Glomerular visceral epithelial cell (primary cell): ENCODE results near the gene COX17.
"Not testable (repeated sequence)": the region's sequence is repeated elsewhere in the genome, so short reads cannot be mapped to it uniquely, and the experiment has no call there.

Experiments used
- DNase-seq: peaks from one replicate; pipeline ENCODE4 v3.0.0-alpha.2; 2016; ENCODE audit errors: extremely low spot score

Gene COX17, protein sequence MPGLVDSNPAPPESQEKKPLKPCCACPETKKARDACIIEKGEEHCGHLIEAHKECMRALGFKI

DNA sequence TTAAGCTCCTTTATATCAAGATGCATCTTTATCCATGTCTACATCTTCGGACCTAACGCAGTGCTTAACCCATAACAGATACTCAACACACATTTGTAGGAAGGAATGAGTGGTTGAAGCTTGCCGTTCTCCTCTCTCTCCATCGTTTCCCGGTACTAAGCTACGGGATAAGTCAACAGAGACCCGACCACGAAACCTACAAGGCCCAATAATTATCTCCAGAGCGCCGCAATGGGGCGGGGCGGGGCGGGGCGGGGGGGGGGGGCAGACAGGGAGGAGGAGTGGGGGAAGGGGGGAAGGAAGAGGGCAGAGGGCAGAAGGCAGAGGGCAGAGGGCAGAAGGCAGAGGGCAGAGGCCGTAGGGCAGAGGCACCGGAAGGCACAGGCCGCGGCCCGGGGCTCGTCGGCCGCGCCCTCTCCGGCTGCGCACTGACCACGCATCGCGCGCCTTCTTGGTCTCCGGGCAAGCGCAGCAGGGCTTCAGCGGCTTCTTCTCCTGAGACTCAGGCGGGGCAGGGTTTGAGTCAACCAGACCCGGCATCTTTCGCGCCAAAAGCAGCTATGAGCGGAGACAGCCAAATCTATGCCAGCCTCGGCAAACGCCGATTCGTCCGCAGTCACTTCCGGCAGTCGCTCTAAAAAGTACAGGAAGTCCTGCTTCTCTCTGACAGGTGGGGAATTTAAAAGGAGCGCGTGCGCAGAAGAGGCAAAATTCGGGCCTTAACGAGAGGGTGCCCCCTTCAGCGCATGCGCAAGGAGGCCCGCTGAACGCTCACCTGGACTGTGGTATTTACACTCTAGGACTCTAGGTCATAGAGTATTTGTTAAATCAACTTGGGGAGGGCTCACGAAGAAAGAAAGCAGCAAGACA lies at the start of gene COX17:
COX17 (minus strand) TSS at position 636 of the 870 bp plus-strand sequence; CDS start at position 540, 96 bp downstream.
- DNase-seq: peak; percentile 96

GRCh38 chr3:119726909-119727308 lies 49.7 kb upstream of the COX17 start:
- no peak for DNase-seq

DNA sequence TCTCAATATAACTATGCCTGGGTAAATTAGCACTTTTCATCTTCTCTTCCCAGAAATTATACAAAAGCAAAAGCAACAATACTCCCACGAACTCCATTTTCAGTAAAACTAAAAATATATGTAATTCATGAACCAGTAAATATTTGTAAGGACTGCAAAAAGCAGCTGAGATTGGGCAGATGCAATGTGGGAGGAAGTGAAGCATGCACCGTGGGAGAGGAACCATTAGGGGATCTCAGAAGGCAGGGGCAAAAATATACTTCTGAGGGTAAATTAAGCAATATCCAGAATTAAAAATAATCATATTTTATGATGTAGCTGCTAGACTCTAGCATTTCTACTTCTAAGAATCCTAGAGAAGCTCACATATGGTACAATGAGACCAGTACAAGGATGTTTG lies 45.8 kb upstream of the COX17 start:
- DNase-seq: no peak

- DNase-seq: no peak
Measured at GRCh38 chr3:119717520-119717919, 40.3 kb upstream of the COX17 start.

GRCh38 chr3:119716998-119717397 lies 39.8 kb upstream of the COX17 start:
- DNase-seq: no peak

- no peak for DNase-seq
Measured at GRCh38 chr3:119715105-119715504, 37.9 kb upstream of the COX17 start.

DNA sequence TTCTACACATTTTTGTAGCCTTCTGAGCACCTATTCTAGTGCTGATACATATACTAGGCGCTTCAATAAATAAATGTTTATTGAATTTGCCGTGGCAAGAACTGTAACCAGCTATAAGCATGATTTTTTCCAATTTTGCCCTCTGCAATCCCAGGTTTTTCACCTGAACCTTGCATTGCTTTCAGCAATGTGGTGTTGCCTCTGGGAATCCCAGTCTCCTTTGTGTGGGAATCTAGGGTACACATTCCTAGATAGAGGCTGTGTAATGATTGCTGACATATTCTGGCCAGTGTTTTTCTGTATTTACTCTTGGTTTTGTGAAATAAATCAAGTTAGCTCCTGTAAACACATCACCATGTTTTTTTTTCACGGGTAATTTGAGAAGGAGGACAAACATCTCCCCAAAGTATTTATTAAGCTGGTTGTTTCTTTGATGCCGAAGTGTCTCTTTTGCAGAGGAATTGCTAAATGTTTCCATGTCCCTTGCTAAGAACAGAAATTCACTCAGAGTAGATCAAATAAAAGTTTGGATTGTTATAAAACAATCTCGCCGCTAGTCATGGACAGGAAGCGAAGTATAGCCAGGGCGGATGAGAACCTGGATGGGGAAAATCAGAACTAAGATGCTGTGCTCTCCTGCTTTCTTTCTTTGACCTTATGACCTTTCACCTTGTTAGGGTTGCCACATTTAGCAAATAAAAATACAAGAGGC lies 26.8 kb upstream of the COX17 start:
- DNase-seq: no peak

DNA sequence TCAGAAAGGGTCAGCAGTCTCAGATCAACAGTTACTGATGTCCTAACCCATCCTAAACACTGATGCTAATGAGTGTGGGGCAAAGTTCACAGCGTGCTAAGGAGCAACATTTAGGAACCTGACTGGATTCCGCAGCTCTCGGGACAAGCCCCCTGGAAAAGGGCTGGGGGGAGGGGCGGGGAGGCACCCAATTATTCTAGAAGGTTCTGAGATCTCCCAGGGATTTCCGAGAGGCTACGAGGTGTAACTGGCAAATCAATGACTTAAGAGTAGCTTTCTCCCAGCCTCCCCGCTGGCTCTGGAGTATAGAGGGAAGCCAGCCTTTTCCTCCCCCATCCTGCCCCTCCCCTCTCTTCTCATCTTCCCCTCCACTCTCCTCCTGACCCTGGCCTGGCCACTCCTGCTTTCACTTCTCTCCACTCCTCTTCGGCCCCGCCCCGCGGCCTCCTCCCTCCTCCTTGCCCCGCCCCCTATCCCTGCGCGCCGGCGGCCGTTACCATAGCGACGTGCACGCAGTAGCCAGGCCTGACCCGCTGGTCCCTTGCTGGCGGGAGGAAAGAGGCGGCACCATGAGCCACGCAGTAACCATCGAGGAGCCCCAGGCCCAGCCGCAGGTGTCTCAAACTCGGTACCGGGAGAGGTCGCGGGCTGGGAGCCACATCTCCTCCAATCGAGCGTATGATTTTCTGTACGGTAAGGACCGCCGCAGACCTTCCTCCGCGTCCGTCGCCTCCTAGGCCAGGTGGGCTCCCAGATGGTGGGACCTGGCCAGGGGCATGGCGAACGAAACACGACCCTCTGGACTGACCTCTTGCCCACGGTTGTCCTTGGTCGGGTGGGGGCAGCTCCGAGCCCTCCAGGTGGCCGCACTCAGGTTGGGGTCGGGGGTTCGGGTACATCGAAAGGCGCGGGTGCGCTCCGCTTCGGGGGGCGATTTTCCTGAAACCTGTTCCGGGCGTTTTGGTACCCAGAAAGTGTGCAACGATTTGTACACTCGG lies 25.6 kb upstream of the COX17 start, which contains the start of gene CFAP91:
CFAP91 (plus strand) TSS at position 493 of the 998 bp plus-strand sequence; CDS start at position 570, 77 bp downstream.
- DNase-seq: peak; percentile 95

DNA sequence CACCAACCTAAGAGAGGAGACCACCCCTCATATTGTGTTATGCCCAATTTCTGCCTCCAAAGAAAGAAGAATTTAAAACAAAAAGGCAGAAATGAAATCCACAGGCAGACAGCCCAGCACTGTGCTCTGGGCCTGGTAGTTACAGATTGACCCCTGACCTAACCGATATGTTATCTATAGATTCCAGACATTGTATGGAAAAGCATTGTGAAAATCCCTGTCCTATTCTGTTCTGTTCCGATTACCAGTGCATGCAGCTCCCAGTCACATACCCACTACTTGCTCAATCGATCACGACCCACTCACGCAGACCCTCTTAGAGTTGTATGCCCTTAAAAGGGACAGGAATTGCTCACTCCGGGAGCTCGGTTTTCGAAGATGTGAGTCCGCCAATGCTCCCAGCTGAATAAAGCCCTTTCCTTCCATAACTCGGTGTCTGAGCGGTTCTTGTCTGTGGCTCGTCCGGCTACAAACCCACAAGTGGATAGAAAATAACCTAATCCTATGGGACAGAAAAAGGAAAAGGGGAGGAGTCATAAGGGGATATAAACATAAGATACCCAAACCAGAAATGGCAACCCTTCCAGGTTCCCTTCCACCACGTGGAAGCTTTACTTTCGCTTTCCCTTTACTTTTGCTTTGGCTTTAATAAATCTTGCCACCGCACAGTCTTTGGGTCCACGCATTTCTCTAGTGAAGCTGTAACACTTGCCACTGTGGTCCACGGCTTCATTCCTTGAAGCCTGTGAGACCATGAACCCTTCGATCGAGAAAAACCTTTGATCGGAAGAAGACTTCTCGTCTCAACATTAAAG lies 23.9 kb upstream of the COX17 start:
- no peak for DNase-seq

DNA sequence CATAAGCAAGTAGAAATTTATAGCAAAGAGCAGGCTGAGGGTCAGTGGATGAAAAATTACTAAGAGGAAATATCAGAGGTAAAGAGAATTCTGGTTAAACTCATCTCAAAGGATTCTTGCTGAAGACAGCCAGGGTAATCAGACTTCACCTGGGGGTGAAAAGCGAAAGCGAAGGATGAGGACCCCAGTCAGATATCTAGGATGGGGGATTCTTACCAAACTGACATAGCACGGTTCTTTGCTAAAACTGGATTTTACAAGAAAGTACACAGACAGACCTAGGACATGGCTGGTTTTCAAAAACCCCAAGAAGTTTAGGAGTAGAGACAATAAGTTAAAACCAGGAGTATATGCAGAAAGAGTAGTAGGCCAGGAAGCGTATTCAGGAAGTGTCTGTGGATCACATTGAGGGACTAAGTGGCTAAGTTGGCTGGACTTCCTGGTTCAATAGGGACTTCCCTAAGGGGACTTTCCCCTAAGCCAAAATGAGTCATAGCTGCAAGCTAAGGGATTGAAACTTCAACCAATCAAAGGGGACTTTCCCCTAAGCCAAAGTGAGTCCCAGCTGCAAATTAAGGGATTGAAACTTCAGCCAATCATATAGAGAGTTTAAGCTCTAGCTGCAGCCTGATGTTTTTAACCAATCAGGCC lies 23.2 kb upstream of the COX17 start:
- peak; percentile 61 for DNase-seq

DNA sequence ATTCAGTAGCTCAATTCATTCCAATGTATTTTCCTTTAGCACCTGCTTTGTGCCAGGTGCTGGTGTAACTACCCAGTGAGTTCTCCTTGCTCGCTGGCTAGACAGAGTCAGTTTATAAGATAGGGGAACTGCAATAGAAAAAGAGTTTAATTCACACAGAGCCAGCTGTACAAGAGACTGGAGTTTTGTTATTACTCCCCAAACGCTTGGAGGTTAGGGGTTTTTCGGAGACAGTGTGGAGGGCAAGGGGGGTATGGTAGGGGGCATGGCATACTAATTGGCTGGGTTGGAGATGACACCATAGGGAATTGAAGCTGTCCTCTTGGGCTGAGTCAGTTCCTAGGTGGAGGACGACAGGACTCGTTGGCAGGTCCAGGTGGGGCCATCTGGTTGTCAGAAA lies 20.2 kb upstream of the COX17 start:
- DNase-seq: no peak

GRCh38 chr3:119695480-119695879 lies 18.3 kb upstream of the COX17 start:
- DNase-seq: no peak

DNA sequence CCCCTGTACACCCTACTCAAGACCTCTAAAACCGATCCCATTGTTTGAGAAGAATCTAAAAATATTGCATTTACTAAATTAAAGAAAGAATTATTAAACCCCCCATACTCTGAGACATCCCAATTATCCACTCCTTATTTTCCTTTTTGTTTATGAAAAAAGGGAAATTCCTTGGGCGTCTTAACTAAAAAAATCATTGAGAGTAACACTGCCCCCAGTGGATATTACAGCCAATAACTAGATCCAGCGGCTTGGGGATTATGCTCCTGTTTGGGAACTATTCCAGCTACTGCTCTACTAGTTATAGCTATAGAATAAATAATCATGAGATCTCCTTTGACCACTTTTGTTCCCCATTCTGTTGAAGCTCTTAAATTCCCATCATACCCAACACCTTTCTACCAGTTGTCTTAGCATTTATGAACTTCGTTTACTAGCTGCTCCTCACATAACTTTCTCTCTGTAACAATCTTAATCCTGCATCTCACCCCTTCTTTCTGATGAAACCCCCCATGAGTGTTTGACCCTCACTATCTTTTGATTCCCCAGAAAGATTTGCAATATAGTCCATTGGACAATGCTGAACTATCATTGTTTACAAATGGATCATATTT lies 12.9 kb upstream of the COX17 start:
- no peak for DNase-seq

- DNase-seq: no peak
Measured at GRCh38 chr3:119683421-119683820, 6.2 kb upstream of the COX17 start.

- DNase-seq: peak; percentile 48
Measured at GRCh38 chr3:119681279-119681678, 4.1 kb upstream of the COX17 start.

DNA sequence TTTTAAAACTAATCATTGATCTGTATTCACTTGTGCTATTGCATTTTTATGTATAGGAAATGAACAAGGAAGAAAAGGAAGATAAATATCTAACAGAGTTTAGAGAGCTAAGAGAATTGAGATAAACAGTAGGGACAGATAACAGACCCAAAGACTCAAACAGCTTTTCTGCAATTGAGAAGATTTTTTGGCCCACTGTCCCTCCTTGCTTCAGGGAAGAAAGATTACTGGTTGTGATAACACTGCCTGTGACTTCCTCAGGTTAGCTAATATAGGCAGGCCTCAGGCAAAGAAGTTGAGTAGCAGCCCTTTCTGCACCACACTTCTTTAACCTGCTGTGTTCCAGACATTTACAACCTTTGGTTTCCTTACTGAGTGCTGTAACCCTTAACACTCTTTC lies 2.7 kb upstream of the COX17 start:
- DNase-seq: no peak

- DNase-seq: not testable (repeated sequence)
Measured at GRCh38 chr3:119678209-119678608, 1.0 kb upstream of the COX17 start.

DNA sequence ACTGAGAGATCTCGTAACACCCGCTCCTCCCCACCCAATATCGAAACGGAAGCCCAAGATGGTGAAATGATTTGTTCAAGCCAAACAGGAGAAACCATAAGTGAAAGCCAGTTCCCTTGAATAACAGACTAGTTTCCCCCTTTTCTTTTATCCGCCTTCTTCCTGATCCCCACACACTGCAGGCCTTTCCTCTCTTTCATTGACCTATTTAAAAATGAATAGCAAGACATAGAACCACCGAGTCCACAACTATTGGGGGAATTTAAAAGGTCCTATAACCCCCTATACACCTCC lies 382 bp upstream of the COX17 start:
- no peak for DNase-seq

DNA sequence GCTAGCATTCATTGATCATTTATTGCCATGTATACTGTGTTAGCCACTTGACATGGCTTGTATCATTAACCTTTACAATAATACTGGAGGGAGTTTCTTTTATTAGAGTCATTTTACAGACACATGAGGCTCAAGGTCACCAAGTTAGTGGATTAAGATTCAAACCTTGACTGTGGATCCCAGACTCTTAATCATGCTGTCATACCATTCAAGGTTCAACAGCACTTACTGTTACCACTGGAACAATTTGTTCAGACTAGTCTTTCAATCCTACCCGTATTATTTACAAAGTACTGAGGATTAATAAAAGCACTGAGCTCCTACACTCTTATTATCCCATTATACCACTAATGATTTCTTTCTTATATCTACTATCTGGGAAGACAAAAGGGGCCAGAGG lies 1.2 kb downstream of the COX17 start:
- DNase-seq: no peak
